ENCODE data around the gene MGST3. TPM values are rescaled to one million over a fixed set of nuclear protein-coding genes. Genes with fewer than 3 reads are reported as not detected.

Gene MGST3
- total RNA-seq, 1 experiment from 2014 or later = 173 TPM

- H3K4me3 Mint-ChIP-seq (ENCODE audit: unreplicated experiment) = no peak overlapping the region
- intact Hi-C loops (cut with micrococcal nuclease; ENCODE audit: unreplicated experiment) = loop anchor here (5.0 kb wide), 1 partner anchor 134 kb away; the partner anchor contains the start of gene TMCO1
Observed at GRCh38 chr1:165633614-165634013, 2.6 kb downstream of the MGST3 start.

GRCh38 chr1:165634154-165634921, 3.3 kb downstream of the MGST3 start:
- Histone ChIP-seq H3K9me3 (no peaks in the 10 kb centered on the region), H3K27me3 (replicated peaks; ENCODE audit: control insufficient read depth, insufficient read depth, low read length) (no peaks in the 10 kb centered on the region), H3K4me3 (ENCODE audit: low read depth, low read length) (no peak overlapping the region), H3K4me1 (peaks cover 30% of the 10 kb centered on the region), H3K36me3 (ENCODE audit: control insufficient read depth, insufficient read depth, low read length) (no peaks in the 10 kb centered on the region)
- no peak for TF ChIP-seq CTCF (IDR thresholded peaks at IDR 0.05; ENCODE audit: insufficient read depth in 1 of 2, low read depth in 1 of 2, low read length in 1 of 2, severe bottlenecking in 1 of 2, unreplicated experiment in 1 of 2)
- DNase-seq = no peak
- intact Hi-C loops (cut with micrococcal nuclease; ENCODE audit: unreplicated experiment) = loop anchor here (5.0 kb wide), 1 partner anchor 133 kb away; the partner anchor contains the start of gene TMCO1
- Mint-ChIP-seq H3K4me3 (ENCODE audit: unreplicated experiment) (no peak overlapping the region), H3K4me1 (ENCODE audit: low read depth, unreplicated experiment) (peaks cover 25% of the 10 kb centered on the region), H3K27me3 (ENCODE audit: insufficient read depth, unreplicated experiment) (no peaks in the 10 kb centered on the region), H3K27ac (ENCODE audit: unreplicated experiment) (no peak overlapping the region), H3K9me3 (ENCODE audit: unreplicated experiment) (no peaks in the 10 kb centered on the region), H3K36me3 (ENCODE audit: insufficient read depth, unreplicated experiment) (peaks cover 15% of the 10 kb centered on the region)
- ChIA-PET CTCF (no interaction called here), POLR2A (interaction anchor here (0.6 kb wide), 1 partner anchor 135 kb away, joined by 7 read pairs; no protein-coding TSS in a partner anchor)
- BruUV-seq (replicated peaks) = no TSS peak

More at GRCh38 chr1:165633614-165634013, 2.6 kb downstream of the MGST3 start:
- Mint-ChIP-seq H3K27ac (ENCODE audit: unreplicated experiment) (no peak overlapping the region), H3K4me1 (ENCODE audit: low read depth, unreplicated experiment) (peaks cover 32% of the 10 kb centered on the region), H3K36me3 (ENCODE audit: insufficient read depth, unreplicated experiment) (peaks cover 11% of the 10 kb centered on the region), H3K27me3 (ENCODE audit: insufficient read depth, unreplicated experiment) (no peaks in the 10 kb centered on the region), H3K9me3 (ENCODE audit: unreplicated experiment) (no peaks in the 10 kb centered on the region)
- Histone ChIP-seq H3K4me3 (ENCODE audit: low read depth, low read length) (no peak overlapping the region), H3K36me3 (ENCODE audit: control insufficient read depth, insufficient read depth, low read length) (no peaks in the 10 kb centered on the region), H3K4me1 (peaks cover 36% of the 10 kb centered on the region), H3K9me3 (no peaks in the 10 kb centered on the region), H3K27me3 (replicated peaks; ENCODE audit: control insufficient read depth, insufficient read depth, low read length) (no peaks in the 10 kb centered on the region)
- POLR2A ChIA-PET = no interaction called here
- BruUV-seq (replicated peaks) = no TSS peak
- DNase-seq = no peak
- CTCF ChIA-PET = no interaction called here
- TF ChIP-seq CTCF (IDR thresholded peaks at IDR 0.05; ENCODE audit: insufficient read depth in 1 of 2, low read depth in 1 of 2, low read length in 1 of 2, severe bottlenecking in 1 of 2, unreplicated experiment in 1 of 2) = no peak

- no peaks in the 10 kb centered on the region for H3K9me3 ChIP-seq
- Mint-ChIP-seq H3K9me3 (ENCODE audit: unreplicated experiment) (no peaks in the 10 kb centered on the region), H3K27me3 (ENCODE audit: insufficient read depth, unreplicated experiment) (no peaks in the 10 kb centered on the region), H3K36me3 (ENCODE audit: insufficient read depth, unreplicated experiment) (peaks cover 15% of the 10 kb centered on the region), H3K27ac (ENCODE audit: unreplicated experiment) (no peak overlapping the region), H3K4me3 (ENCODE audit: unreplicated experiment) (no peak overlapping the region), H3K4me1 (ENCODE audit: low read depth, unreplicated experiment) (peaks cover 25% of the 10 kb centered on the region)
- no peak for DNase-seq
- no peaks in the 10 kb centered on the region for H3K27me3 ChIP-seq (replicated peaks; ENCODE audit: control insufficient read depth, insufficient read depth, low read length)
- no peak overlapping the region for H3K4me3 ChIP-seq (ENCODE audit: low read depth, low read length)
- no TSS peak for BruUV-seq (replicated peaks)
- intact Hi-C loops (cut with micrococcal nuclease; ENCODE audit: unreplicated experiment) = no loop called here
- CTCF ChIA-PET = no interaction called here
- POLR2A ChIA-PET = no interaction called here
- peaks cover 23% of the 10 kb centered on the region; the same call in 1 of the 2 replicates for H3K4me1 ChIP-seq
- no peaks in the 10 kb centered on the region for H3K36me3 ChIP-seq (ENCODE audit: control insufficient read depth, insufficient read depth, low read length)
- no peak for TF ChIP-seq CTCF (IDR thresholded peaks at IDR 0.05; ENCODE audit: insufficient read depth in 1 of 2, low read depth in 1 of 2, low read length in 1 of 2, severe bottlenecking in 1 of 2, unreplicated experiment in 1 of 2)
Observed at GRCh38 chr1:165635329-165635728, 4.3 kb downstream of the MGST3 start.

All from Caco-2 (cell line).